Endometrial microvascular endothelial cells (primary cell): ENCODE measurements around the gene EMP1. TPM values are rescaled to one million over a fixed set of nuclear protein-coding genes. Genes with fewer than 3 reads are reported as not detected.

ENCODE experiments used
- total RNA-seq: library from RNA; depleted of rRNA; stranded (reverse); fragments of >200 nt; gene quantifications from one replicate; pipeline ENCODE4 v1.2.3, GENCODE V29; 2015; ENCODE audit errors: inconsistent ontology term

EMP1 gene
- total RNA-seq, 1 donor from 2014 or later = 973 TPM

Other genes with a start within 250 kb of the EMP1 start
- gene GPRC5D, start 244.6 kb upstream of the EMP1 start, total RNA-seq = not detected
- gene HEBP1, start 196.5 kb upstream of the EMP1 start, total RNA-seq = 37.6 TPM
- gene FAM234B, start 152.3 kb upstream of the EMP1 start, total RNA-seq = 10.3 TPM
- gene GSG1, start 93.1 kb upstream of the EMP1 start, total RNA-seq = not detected